ENCODE data around the gene CD9. TPM values are rescaled to one million over a fixed set of nuclear protein-coding genes. Genes with fewer than 3 reads are reported as not detected.

CD9 gene
- total and polyA plus RNA-seq, 2 donors (not counting 1 experiment from before 2014, with no cell fraction given): 520 to 856 TPM

DNA sequence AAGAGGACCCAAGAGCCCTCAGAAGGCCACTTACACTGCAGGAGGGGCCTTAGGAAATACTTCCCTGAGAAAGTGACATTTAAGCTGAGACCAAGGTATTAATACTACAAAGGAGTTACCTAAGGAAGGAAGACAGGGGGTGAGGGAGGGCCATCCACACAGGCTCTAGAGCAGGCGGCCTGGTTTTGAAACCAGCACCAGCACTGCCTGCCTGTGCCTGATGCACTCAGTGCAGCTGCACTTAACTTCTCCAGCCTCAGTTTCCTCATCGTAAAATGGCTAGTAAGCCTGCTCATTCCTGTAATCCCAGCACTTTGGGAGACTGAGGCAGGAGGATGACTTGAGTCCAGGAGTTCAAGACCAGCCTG lies 64.8 kb downstream of the CD9 start:
- no peak overlapping the region for H3K9ac ChIP-seq (ENCODE audit: insufficient read depth, low read length)
- no peaks in the 10 kb centered on the region for H3K4me1 ChIP-seq (ENCODE audit: control insufficient read depth, extremely low read depth, insufficient read depth, low read length)
- H3K27me3 ChIP-seq (ENCODE audit: control insufficient read depth, insufficient read depth, low read length): no peaks in the 10 kb centered on the region
- no peaks in the 10 kb centered on the region for H3K79me2 ChIP-seq (ENCODE audit: control insufficient read depth, insufficient read depth, low read length)
- H3K4me2 ChIP-seq (ENCODE audit: extremely low read depth, insufficient read depth, low read length): no peak overlapping the region
- no peaks in the 10 kb centered on the region for H3K36me3 ChIP-seq (ENCODE audit: control insufficient read depth, insufficient read depth, low read length)
- DNase-seq (ENCODE audit: low read depth in 2 of 2): no peak
- H2AFZ ChIP-seq (ENCODE audit: low read length): no peak overlapping the region
- H4K20me1 ChIP-seq (ENCODE audit: control insufficient read depth, extremely low read depth, insufficient read depth, low read length): no peaks in the 10 kb centered on the region
- TF ChIP-seq EZH2 (IDR thresholded peaks at IDR 0.05; ENCODE audit: low read length, missing control alignments): no peak
- TF ChIP-seq, protein P1, sequence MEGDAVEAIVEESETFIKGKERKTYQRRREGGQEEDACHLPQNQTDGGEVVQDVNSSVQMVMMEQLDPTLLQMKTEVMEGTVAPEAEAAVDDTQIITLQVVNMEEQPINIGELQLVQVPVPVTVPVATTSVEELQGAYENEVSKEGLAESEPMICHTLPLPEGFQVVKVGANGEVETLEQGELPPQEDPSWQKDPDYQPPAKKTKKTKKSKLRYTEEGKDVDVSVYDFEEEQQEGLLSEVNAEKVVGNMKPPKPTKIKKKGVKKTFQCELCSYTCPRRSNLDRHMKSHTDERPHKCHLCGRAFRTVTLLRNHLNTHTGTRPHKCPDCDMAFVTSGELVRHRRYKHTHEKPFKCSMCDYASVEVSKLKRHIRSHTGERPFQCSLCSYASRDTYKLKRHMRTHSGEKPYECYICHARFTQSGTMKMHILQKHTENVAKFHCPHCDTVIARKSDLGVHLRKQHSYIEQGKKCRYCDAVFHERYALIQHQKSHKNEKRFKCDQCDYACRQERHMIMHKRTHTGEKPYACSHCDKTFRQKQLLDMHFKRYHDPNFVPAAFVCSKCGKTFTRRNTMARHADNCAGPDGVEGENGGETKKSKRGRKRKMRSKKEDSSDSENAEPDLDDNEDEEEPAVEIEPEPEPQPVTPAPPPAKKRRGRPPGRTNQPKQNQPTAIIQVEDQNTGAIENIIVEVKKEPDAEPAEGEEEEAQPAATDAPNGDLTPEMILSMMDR (conservative IDR thresholded peaks at IDR 0.05 in 1 of 2, IDR thresholded peaks at IDR 0.05 in 1 of 2; ENCODE audit: low read depth in 1 of 2, low read length in 2 of 2): no peak
- no peak overlapping the region for H3K27ac ChIP-seq (ENCODE audit: insufficient read depth, low read length)
- no peaks in the 10 kb centered on the region for H3K9me3 ChIP-seq (ENCODE audit: control insufficient read depth, insufficient read depth, low read depth, low read length)
- no peak overlapping the region for H3K4me3 ChIP-seq (replicated peaks in 1 of 4; ENCODE audit: control extremely low read depth in 1 of 4, insufficient read depth in 1 of 4, low read depth in 3 of 4, low read length in 4 of 4)

DNA sequence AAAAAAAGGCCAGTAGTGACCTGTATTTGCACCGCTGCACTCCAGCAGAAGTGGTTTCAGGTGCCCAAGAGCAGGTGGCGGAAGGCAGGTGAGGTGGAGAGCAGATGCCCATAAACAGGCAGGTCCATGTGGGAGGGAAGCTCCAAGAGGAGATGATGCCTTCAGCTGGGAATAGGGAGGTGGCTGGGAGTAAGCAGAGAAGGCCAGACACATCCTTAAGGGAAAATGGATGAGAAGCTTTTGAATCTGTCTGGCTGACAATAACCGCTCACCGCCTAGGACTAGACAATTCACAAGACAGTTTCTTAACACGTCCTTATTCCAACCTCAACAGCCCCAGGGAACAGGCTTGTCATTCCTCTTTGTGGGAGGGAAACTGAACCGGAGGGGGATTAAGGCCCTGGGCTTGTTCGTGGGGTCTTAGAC lies 66.4 kb downstream of the CD9 start:
- DNase-seq (ENCODE audit: low read depth in 2 of 2): no peak
- no peaks in the 10 kb centered on the region for H3K27me3 ChIP-seq (ENCODE audit: control insufficient read depth, insufficient read depth, low read length)

DNA sequence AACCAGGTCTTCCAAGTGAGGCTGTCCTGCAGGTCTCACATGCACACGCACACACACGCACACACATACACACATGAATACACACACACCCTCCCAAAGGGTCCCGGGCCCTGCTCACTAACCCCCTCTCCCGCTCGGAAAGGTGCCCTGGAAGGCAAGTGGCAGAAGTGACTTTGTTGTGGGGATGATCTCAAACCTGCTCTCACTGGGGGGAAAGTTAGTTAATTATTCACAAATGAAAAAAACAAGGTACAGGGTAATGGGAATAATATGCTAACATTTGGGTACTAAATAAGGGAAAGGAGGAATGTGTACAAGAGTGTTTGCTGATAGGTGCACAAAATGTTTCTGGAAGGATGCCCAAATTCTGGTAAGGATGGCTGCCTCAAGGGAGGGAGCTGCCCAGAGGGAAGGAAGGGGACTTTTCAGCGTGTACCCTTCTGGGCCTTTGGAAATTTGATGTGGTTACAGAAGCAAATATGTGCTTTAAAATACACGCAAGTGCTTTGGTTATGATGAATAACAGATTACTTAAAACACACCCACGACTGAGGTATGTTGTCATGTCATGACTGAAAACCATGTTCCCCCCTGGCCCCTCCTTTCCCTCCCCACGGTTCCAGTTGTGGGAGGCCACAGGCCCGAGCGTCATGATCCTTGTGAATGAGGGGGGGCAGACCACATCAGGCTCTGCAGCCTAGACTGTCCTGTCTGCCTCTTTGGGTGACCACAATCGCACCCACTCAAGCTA lies 66.9 kb downstream of the CD9 start:
- H3K4me1 ChIP-seq (ENCODE audit: control insufficient read depth, extremely low read depth, insufficient read depth, low read length): no peaks in the 10 kb centered on the region
- peak; percentile 45 to 71 for DNase-seq (ENCODE audit: low read depth in 2 of 2)

More for the DNA sequence above, 66.4 kb downstream of the CD9 start:
- Histone ChIP-seq H3K4me2 (ENCODE audit: extremely low read depth, insufficient read depth, low read length) (no peak overlapping the region), H3K36me3 (ENCODE audit: control insufficient read depth, insufficient read depth, low read length) (no peaks in the 10 kb centered on the region), H3K9ac (ENCODE audit: insufficient read depth, low read length) (no peak overlapping the region), H4K20me1 (ENCODE audit: control insufficient read depth, extremely low read depth, insufficient read depth, low read length) (no peaks in the 10 kb centered on the region), H3K9me3 (ENCODE audit: control insufficient read depth, insufficient read depth, low read depth, low read length) (no peaks in the 10 kb centered on the region), H3K4me1 (ENCODE audit: control insufficient read depth, extremely low read depth, insufficient read depth, low read length) (no peaks in the 10 kb centered on the region), H3K4me3 (replicated peaks in 1 of 4; ENCODE audit: control extremely low read depth in 1 of 4, insufficient read depth in 1 of 4, low read depth in 3 of 4, low read length in 4 of 4) (no peak overlapping the region), H3K79me2 (ENCODE audit: control insufficient read depth, insufficient read depth, low read length) (no peaks in the 10 kb centered on the region), H3K27ac (ENCODE audit: insufficient read depth, low read length) (no peak overlapping the region), H2AFZ (ENCODE audit: low read length) (no peak overlapping the region)
- TF ChIP-seq, protein P1 (conservative IDR thresholded peaks at IDR 0.05 in 1 of 2, IDR thresholded peaks at IDR 0.05 in 1 of 2; ENCODE audit: low read depth in 1 of 2, low read length in 2 of 2): no peak
- no peak for TF ChIP-seq EZH2 (IDR thresholded peaks at IDR 0.05; ENCODE audit: low read length, missing control alignments)

More for the DNA sequence above, 66.9 kb downstream of the CD9 start:
- H3K9ac ChIP-seq (ENCODE audit: insufficient read depth, low read length): no peak overlapping the region
- H3K9me3 ChIP-seq (ENCODE audit: control insufficient read depth, insufficient read depth, low read depth, low read length): no peaks in the 10 kb centered on the region
- H3K36me3 ChIP-seq (ENCODE audit: control insufficient read depth, insufficient read depth, low read length): no peaks in the 10 kb centered on the region
- H4K20me1 ChIP-seq (ENCODE audit: control insufficient read depth, extremely low read depth, insufficient read depth, low read length): no peaks in the 10 kb centered on the region
- no peaks in the 10 kb centered on the region for H3K79me2 ChIP-seq (ENCODE audit: control insufficient read depth, insufficient read depth, low read length)
- H3K27ac ChIP-seq (ENCODE audit: insufficient read depth, low read length): no peak overlapping the region
- no peaks in the 10 kb centered on the region for H3K27me3 ChIP-seq (ENCODE audit: control insufficient read depth, insufficient read depth, low read length)
- H3K4me3 ChIP-seq (replicated peaks in 1 of 4; ENCODE audit: control extremely low read depth in 1 of 4, insufficient read depth in 1 of 4, low read depth in 3 of 4, low read length in 4 of 4): no peak overlapping the region
- H3K4me2 ChIP-seq (ENCODE audit: extremely low read depth, insufficient read depth, low read length): no peak overlapping the region
- H2AFZ ChIP-seq (ENCODE audit: low read length): no peak overlapping the region
- TF ChIP-seq EZH2 (IDR thresholded peaks at IDR 0.05; ENCODE audit: low read length, missing control alignments): no peak
- TF ChIP-seq, protein P1 (conservative IDR thresholded peaks at IDR 0.05 in 1 of 2, IDR thresholded peaks at IDR 0.05 in 1 of 2; ENCODE audit: low read depth in 1 of 2, low read length in 2 of 2): no peak

Measured in fibroblast of lung (primary cell).